K562 (cell line): ENCODE results near the gene DNAJC6. TPM values are rescaled to one million over a fixed set of nuclear protein-coding genes. Genes with fewer than 3 reads are reported as not detected.
A peak's percentile ranks its signal among the peaks of the same experiment; 100 is the strongest.

ENCODE experiments used
- ATF1 ChIP-seq, 2 experiments: fragments of 450-650 bp in 1 of 2; IDR thresholded peaks; 2 replicates each; pipeline ENCODE4 v1.6.1; 2016; ENCODE audit warnings: missing compliant biosample characterization in 1 of 2, missing genetic modification characterization in 1 of 2
- CREM ChIP-seq: IDR thresholded peaks from 2 replicates; pipeline ENCODE4 v1.6.1; 2014; ENCODE audit warnings: antibody characterized with exemption, low read depth
- HNRNPH1 ChIP-seq: fragments of 200-400 bp; formaldehyde crosslinking; optimal IDR thresholded peaks from 2 replicates; pipeline ENCODE3; 2017; ENCODE audit warnings: low read depth, mild to moderate bottlenecking, low read length, moderate library complexity
- KLF16 ChIP-seq: IDR thresholded peaks from 2 replicates; pipeline ENCODE4 v1.6.1; 2016; ENCODE audit warnings: antibody characterized with exemption
- L3MBTL2 ChIP-seq: fragments of 450-650 bp; IDR thresholded peaks from 2 replicates; pipeline ENCODE4 v1.6.1; 2016; ENCODE audit warnings: mild to moderate bottlenecking, moderate library complexity
- OTX1 ChIP-seq: fragments of 450-650 bp; formaldehyde crosslinking; IDR thresholded peaks from 2 replicates; pipeline ENCODE4 v1.4.0; 2022; ENCODE audit warnings: mild to moderate bottlenecking
- RBM22 ChIP-seq: fragments of 200-400 bp; formaldehyde crosslinking; IDR thresholded peaks from 2 replicates; pipeline ENCODE4 v1.6.1; 2018; ENCODE audit warnings: low read length, low read depth; ENCODE audit not compliant: poor library complexity, severe bottlenecking
- ZNF143 ChIP-seq: sonication (generic); formaldehyde crosslinking; IDR thresholded peaks from 2 replicates; pipeline ENCODE4 v1.9.0; 2022; ENCODE audit warnings: mild to moderate bottlenecking, missing genetic modification reagents
- ZNF589 ChIP-seq: fragments of 200-800 bp; sonication (Bioruptor generic); IDR thresholded peaks from 2 replicates; pipeline ENCODE4 v1.6.1; 2016; ENCODE audit warnings: low read depth, missing genetic modification characterization, missing compliant biosample characterization
- polyA plus RNA-seq, 8 experiments: library from polyadenylated mRNA; depleted of rRNA in 4 of 8; stranded (reverse) in 5 of 8; unstranded in 3 of 8; fragments of >200 nt; fragmentation: Nextera tagmentation in 2 of 8; fragmentation: Illumina TruSeq in 1 of 8; extraction: Ambion mirVana in 2 of 8; extraction: Trizol in 1 of 8; gene quantifications; 2 replicates each; pipeline versions ENCODE4 v1.2.1 to v1.2.3, GENCODE V29; 2011 to 2014; ENCODE audit warnings: inconsistent platforms in 1 of 8, missing spikeins in 1 of 8
- total RNA-seq, 7 experiments: library from RNA; depleted of rRNA in 6 of 7; stranded (reverse); fragments of >200 nt in 6 of 7; fragmentation: Illumina TruSeq in 2 of 7; extraction: Trizol in 2 of 7; gene quantifications; 2 replicates each; pipeline versions ENCODE4 v1.2.1 to v1.2.3, GENCODE V29; 2011 to 2021; ENCODE audit warnings: low replicate concordance in 1 of 7
- TF ChIP-seq, protein P1 (sequence below): fragments of 450-650 bp; IDR thresholded peaks from 2 replicates; pipeline ENCODE4 v1.6.1; 2016; ENCODE audit warnings: low read depth
- TF ChIP-seq, protein P2 (sequence below): fragments of 450-650 bp; IDR thresholded peaks from 2 replicates; pipeline ENCODE4 v1.6.1; 2016; ENCODE audit warnings: missing biosample characterization, missing genetic modification characterization
- TF ChIP-seq, protein P3 (sequence below): fragments of 450-650 bp; IDR thresholded peaks from 2 replicates; pipeline ENCODE4 v1.6.1; 2018; ENCODE audit not compliant: partially characterized antibody
- TF ChIP-seq, protein P4 (sequence below), 2 experiments: fragments of 250-450 bp in 1 of 2; fragments of 450-650 bp in 1 of 2; sonication (Bioruptor Pico) in 1 of 2; IDR thresholded peaks; 2 replicates each; pipeline versions ENCODE4 v1.6.1 to v1.8.0; 2016 to 2021; ENCODE audit warnings: mild to moderate bottlenecking in 2 of 2, moderate library complexity in 2 of 2, missing compliant biosample characterization in 1 of 2, missing genetic modification characterization in 1 of 2

DNAJC6 gene
- total and polyA plus RNA-seq, 9 of the 15 experiments (the other 6 are each of a cell fraction or from before 2014, with no cell fraction given): 6.7 to 78.7 (median 28.0) TPM

GRCh38 chr1:65277605-65278347 lies 31.6 kb upstream of the DNAJC6 start (continued):
- TF ChIP-seq, protein P1, sequence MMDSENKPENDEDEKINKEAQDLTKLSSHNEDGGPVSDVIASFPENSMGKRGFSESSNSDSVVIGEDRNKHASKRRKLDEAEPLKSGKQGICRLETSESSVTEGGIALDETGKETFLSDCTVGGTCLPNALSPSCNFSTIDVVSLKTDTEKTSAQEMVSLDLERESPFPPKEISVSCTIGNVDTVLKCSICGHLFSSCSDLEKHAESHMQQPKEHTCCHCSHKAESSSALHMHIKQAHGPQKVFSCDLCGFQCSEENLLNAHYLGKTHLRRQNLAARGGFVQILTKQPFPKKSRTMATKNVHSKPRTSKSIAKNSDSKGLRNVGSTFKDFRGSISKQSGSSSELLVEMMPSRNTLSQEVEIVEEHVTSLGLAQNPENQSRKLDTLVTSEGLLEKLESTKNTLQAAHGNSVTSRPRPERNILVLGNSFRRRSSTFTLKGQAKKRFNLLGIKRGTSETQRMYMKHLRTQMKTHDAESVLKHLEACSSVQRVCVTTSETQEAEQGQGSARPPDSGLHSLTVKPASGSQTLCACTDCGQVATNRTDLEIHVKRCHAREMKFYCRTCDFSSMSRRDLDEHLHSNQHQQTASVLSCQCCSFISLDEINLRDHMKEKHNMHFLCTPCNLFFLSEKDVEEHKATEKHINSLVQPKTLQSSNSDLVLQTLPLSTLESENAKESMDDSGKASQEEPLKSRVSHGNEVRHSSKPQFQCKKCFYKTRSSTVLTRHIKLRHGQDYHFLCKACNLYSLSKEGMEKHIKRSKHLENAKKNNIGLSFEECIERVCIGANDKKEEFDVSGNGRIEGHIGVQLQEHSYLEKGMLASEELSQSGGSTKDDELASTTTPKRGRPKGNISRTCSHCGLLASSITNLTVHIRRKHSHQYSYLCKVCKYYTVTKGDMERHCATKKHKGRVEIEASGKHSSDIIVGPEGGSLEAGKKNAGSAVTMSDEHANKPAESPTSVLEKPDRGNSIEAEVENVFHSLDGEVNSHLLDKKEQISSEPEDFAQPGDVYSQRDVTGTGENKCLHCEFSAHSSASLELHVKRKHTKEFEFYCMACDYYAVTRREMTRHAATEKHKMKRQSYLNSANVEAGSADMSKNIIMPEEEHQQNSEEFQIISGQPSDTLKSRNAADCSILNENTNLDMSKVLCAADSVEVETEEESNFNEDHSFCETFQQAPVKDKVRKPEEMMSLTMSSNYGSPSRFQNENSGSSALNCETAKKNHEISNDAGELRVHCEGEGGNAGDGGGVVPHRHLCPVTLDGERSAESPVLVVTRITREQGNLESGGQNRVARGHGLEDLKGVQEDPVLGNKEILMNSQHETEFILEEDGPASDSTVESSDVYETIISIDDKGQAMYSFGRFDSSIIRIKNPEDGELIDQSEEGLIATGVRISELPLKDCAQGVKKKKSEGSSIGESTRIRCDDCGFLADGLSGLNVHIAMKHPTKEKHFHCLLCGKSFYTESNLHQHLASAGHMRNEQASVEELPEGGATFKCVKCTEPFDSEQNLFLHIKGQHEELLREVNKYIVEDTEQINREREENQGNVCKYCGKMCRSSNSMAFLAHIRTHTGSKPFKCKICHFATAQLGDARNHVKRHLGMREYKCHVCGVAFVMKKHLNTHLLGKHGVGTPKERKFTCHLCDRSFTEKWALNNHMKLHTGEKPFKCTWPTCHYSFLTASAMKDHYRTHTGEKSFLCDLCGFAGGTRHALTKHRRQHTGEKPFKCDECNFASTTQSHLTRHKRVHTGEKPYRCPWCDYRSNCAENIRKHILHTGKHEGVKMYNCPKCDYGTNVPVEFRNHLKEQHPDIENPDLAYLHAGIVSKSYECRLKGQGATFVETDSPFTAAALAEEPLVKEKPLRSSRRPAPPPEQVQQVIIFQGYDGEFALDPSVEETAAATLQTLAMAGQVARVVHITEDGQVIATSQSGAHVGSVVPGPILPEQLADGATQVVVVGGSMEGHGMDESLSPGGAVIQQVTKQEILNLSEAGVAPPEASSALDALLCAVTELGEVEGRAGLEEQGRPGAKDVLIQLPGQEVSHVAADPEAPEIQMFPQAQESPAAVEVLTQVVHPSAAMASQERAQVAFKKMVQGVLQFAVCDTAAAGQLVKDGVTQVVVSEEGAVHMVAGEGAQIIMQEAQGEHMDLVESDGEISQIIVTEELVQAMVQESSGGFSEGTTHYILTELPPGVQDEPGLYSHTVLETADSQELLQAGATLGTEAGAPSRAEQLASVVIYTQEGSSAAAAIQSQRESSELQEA: no peak
- no peak for TF ChIP-seq ATF1 (CRISPR knock-in tag; IDR thresholded peaks at IDR 0.05)
- TF ChIP-seq ATF1 (tag; IDR thresholded peaks at IDR 0.05): peak; percentile 23; the same call in 1 of the 2 replicates
- TF ChIP-seq OTX1 (CRISPR knock-in tag): no peak
- no peak for TF ChIP-seq L3MBTL2
- TF ChIP-seq KLF16: 0 out of 2 replicates have a peak, but pooled peaks have one; percentile 58
- TF ChIP-seq, protein P2, sequence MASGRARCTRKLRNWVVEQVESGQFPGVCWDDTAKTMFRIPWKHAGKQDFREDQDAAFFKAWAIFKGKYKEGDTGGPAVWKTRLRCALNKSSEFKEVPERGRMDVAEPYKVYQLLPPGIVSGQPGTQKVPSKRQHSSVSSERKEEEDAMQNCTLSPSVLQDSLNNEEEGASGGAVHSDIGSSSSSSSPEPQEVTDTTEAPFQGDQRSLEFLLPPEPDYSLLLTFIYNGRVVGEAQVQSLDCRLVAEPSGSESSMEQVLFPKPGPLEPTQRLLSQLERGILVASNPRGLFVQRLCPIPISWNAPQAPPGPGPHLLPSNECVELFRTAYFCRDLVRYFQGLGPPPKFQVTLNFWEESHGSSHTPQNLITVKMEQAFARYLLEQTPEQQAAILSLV (tag): no peak
- no peak for TF ChIP-seq ZNF589 (CRISPR knock-in tag)
- TF ChIP-seq HNRNPH1: no peak
- TF ChIP-seq, protein P3, sequence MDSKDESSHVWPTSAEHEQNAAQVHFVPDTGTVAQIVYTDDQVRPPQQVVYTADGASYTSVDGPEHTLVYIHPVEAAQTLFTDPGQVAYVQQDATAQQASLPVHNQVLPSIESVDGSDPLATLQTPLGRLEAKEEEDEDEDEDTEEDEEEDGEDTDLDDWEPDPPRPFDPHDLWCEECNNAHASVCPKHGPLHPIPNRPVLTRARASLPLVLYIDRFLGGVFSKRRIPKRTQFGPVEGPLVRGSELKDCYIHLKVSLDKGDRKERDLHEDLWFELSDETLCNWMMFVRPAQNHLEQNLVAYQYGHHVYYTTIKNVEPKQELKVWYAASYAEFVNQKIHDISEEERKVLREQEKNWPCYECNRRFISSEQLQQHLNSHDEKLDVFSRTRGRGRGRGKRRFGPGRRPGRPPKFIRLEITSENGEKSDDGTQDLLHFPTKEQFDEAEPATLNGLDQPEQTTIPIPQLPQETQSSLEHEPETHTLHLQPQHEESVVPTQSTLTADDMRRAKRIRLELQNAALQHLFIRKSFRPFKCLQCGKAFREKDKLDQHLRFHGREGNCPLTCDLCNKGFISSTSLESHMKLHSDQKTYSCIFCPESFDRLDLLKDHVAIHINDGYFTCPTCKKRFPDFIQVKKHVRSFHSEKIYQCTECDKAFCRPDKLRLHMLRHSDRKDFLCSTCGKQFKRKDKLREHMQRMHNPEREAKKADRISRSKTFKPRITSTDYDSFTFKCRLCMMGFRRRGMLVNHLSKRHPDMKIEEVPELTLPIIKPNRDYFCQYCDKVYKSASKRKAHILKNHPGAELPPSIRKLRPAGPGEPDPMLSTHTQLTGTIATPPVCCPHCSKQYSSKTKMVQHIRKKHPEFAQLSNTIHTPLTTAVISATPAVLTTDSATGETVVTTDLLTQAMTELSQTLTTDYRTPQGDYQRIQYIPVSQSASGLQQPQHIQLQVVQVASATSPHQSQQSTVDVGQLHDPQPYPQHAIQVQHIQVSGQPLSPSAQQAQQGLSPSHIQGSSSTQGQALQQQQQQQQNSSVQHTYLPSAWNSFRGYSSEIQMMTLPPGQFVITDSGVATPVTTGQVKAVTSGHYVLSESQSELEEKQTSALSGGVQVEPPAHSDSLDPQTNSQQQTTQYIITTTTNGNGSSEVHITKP: no peak
- TF ChIP-seq, protein P4, sequence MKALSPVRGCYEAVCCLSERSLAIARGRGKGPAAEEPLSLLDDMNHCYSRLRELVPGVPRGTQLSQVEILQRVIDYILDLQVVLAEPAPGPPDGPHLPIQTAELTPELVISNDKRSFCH (CRISPR knock-in tag; IDR thresholded peaks at IDR 0.05): no peak
- TF ChIP-seq, protein P4 (tag; IDR thresholded peaks at IDR 0.05): no peak
- TF ChIP-seq CREM: peak; percentile 31; the same call in 1 of the 2 replicates
- TF ChIP-seq RBM22: no peak
- no peak for TF ChIP-seq ZNF143 (CRISPR knock-in tag)
